ENCODE results near the gene ST8SIA5.

DNA sequence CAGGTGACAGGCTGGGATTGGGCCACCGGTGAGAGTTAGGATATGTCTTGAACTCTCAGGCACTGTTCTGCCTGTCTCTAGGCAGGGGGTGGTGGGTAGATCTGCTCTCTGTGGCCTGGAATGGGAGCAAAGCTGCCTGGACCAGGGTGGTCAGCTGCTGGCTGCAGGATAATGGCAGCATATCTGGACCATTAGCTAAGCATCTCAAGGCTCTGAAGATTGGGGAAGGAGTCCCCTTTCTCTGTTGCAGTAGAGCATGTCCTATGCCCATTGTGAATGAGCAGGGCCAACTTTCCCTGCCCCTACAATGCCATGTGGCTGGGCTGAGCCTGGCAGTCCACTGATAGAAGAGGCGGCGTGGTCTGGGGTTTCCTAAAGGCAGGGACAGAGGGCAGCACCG, 134.4 kb downstream of the ST8SIA5 start:
- no peak for TF ChIP-seq CTCF (IDR thresholded peaks at IDR 0.05; ENCODE audit: borderline replicate concordance, extremely low read depth, low read length, poor library complexity, severe bottlenecking)
- no peak for TF ChIP-seq EZH2 (IDR thresholded peaks at IDR 0.05; ENCODE audit: borderline replicate concordance, low read depth, low read length, severe bottlenecking)
